HG03103 (cell line): Measurements from ENCODE around the gene ADRM1.

Experiments
- ATAC-seq: cut with Tn5 transposase; IDR thresholded peaks from one replicate; pipeline ENCODE4 v1.9.1; 2021; ENCODE audit warnings: low read depth; ENCODE audit not compliant: unreplicated experiment

Gene ADRM1, protein sequence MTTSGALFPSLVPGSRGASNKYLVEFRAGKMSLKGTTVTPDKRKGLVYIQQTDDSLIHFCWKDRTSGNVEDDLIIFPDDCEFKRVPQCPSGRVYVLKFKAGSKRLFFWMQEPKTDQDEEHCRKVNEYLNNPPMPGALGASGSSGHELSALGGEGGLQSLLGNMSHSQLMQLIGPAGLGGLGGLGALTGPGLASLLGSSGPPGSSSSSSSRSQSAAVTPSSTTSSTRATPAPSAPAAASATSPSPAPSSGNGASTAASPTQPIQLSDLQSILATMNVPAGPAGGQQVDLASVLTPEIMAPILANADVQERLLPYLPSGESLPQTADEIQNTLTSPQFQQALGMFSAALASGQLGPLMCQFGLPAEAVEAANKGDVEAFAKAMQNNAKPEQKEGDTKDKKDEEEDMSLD

GRCh38 chr20:62302341-62303061 lies at the start of gene ADRM1:
ADRM1 (plus strand) TSS chr20:62302997; CDS start chr20:62303569, 572 bp downstream.
- ATAC-seq: peak; percentile 79

DNA sequence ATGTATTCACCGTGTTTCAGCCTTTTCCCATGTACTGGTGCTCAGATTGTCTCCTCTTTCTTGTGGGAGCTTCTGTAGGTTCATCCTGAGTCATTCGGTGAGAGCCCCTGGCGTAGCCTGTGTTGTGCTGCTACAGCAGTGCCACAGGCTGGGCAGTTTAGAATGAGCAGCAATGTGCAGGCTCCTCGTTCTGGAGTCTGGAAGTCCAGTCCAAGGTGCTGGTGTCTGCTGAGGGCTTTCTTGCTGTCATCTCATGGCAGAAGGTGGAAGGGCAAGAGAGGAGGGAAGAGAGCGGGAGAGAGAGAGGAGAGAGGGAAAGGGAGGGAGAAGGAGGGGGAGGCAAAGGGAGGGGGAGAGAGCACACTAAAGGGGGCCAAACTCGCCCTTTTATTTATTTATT lies 49.4 kb upstream of the ADRM1 start:
- no peak for ATAC-seq

GRCh38 chr20:62254021-62254724 lies 48.6 kb upstream of the ADRM1 start:
- ATAC-seq: no peak

DNA sequence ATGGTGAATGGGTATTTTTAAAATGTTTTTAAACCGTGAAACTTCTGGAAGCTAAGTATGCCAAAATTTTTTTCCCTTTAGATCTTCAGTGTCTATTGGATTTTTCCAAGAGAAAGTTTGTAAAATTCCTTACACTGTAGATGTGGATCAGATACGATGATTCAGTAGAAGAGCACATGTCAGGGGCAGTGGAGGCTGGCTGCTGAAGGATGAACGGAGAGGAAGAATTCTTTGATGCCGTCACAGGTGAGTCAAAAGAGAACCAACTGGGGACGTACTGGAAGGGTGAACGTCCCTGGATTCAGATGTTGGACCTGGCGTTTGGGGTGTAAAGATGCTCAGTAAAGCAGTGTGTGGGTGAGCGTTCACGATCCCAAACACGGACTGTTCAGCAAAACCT lies 46.8 kb upstream of the ADRM1 start:
- no peak for ATAC-seq

DNA sequence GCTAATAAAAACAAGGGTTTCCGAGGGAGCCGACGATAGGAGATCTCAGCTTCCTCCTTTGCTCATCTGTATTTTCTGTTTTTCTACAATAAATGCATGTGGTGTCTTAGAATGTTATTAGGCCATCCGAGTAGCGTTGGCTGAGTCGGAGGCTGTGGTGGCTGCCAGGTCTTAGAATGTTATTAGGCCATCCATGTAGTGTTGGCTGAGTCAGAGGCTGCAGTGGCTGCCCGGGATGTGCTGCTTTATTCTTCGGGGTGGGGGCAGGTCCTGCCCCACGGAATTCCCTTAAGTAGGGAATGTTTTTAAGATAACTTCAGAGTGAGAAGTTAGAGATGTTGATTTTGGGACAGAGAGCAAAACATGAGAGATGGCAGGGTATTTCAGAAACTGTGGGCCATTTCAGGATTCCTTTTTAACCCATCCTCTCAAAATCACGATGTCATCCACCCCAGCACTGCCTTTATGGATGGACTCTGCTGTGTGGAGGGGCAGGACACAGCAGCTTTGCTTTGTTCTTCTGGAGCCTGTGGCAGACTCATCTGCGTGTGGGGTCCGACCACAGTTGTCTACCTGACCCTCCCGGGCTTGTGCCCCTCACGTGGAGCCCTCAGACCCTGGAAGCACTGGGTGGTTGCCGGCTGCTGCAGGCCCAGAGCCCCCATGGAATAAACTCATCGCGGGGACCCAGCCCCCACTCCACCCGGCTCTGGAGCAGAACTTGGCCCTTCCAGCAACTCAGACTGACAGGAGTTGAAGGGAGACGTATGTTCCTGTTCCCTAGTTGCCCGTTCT lies 44.1 kb upstream of the ADRM1 start:
- no peak for ATAC-seq

DNA sequence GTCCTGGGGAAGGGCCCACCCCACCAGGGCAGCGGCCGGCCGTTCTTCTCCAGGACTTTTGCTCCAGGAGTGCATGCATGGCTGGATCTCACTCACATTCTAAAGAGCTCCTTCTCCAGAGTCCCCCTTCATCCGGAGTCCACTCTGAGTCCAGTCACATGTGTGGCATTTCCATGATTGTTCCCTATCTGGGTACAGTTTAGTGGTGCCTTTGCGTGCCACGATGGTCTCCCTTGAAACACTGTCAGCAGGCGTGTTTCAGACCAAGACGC lies 43.6 kb upstream of the ADRM1 start:
- no peak for ATAC-seq

- no peak for ATAC-seq
Measured at GRCh38 chr20:62262064-62262463, 40.7 kb upstream of the ADRM1 start.

DNA sequence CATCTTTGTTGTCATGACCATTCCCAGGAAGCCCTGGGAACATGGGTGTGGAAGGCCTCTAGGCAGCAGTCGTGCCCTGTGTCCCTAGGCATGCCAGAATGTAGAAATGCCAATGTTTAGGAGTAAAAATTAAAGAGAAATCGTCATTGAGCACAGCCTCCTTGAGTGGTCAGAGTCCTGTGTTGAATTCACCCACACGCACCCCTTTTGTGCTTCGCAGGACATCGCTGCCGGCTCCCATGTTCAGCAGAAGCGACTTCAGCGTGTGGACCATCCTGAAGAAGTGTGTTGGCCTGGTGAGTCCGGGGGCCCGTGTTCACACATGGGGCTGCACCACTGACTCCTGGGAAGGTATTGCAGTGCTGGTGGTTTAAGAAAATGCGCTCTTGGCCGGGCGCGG lies 39.4 kb upstream of the ADRM1 start:
- no peak for ATAC-seq

DNA sequence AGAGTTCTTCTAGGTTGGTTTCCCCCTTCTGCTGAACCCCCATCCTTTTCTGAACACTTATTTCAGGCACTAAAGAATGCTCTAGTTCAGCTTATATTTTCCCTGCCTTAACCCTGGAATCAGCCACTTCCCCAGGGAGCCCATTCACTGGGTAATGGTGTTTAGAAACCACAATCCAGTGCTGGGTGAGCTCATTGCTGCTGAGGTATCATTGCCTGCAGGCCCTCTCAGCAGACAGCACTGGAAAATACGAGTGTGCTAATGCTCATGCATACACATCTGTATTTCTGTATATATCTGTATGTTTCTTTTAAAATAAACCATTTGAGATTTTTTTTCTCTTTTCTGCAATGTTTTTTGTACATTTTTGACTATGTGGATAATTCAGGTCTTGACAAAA lies 37.4 kb upstream of the ADRM1 start:
- no peak for ATAC-seq

- ATAC-seq: no peak
Measured at GRCh38 chr20:62266340-62266739, 36.5 kb upstream of the ADRM1 start.

GRCh38 chr20:62266851-62267250 lies 35.9 kb upstream of the ADRM1 start:
- no peak for ATAC-seq

- ATAC-seq: no peak
Measured at GRCh38 chr20:62267543-62267942, 35.3 kb upstream of the ADRM1 start.

DNA sequence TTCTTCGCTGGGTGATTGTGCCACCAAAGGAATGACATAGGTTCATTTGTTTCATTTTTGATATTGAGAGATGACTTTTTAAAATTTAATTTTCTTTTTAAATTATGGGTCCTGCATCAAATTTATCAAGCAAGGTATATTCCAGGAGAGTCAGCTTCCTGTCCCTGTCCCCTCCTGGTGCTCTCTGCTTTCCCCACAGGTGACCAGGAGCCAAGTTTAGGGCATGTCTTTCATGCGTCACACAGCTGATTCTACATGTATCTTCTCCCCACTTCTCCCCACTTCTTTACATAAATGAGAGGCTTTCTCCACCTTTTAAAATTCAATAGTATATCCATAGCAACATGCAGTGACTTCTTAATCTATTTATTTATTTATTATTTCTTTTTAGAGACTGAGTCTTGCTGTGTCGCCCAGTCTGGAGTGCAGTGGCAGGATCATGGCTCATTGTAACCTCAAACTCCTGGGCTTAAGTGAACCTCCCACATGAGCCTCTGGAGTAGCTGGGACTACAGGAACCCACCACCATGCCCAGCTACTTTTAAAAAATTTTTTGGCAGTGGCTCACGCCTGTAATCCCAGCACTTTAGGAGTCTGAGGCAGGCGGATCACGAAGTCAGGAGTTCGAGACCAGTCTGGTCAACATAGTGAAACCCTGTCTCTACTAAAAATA lies 34.4 kb upstream of the ADRM1 start:
- no peak for ATAC-seq

GRCh38 chr20:62269378-62269777 lies 33.4 kb upstream of the ADRM1 start:
- ATAC-seq: no peak

GRCh38 chr20:62269871-62270270 lies 32.9 kb upstream of the ADRM1 start:
- ATAC-seq: no peak

DNA sequence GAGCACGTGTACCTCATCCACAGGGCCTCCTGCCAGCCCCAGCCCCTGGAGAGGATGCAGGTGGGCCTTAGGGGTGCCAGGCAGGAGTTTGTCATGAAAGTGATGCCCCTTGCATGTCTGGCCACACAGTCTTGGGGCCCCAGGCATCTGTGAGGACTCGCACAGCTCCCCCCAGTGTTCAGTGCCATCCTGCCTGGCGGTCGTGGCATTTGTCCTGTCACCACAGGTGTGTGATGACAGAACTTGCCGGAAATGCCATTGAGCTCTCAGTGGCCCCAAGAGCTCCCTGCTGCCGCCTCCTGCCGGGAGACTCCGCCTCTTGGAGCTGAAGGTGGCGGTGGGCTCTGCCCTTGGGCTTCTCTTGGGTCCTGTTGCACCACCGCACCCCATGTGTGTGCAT lies 30.6 kb upstream of the ADRM1 start:
- no peak for ATAC-seq

- no peak for ATAC-seq
Measured at GRCh38 chr20:62273416-62273815, 29.4 kb upstream of the ADRM1 start.

GRCh38 chr20:62274332-62274950 lies 28.4 kb upstream of the ADRM1 start:
- no peak for ATAC-seq

GRCh38 chr20:62275219-62275618 lies 27.6 kb upstream of the ADRM1 start:
- ATAC-seq: no peak

DNA sequence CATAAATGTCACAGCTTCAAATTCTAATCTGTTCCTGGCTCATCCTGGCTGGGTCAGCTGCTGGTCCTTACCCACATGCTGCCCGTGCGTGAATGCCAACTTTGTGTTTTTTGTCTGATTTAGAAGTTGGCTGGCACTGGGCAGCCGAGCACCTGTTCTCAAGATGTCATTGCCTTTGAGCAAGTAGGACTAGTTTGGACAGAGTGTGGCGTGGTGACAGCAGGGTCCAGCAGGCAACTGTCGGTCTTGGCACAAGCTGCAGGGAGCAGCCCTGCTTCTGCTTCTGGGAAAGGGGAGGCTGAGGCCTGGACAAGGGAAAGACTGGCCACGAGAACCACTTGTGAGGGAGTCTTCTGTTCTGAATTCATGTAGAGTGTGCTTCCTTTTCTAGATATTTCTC lies 26.4 kb upstream of the ADRM1 start:
- no peak for ATAC-seq
